SK-N-SH (cell line): ENCODE measurements around the gene ZNF628.

Experiments used
- EP300 ChIP-seq, 2 experiments: IDR thresholded peaks; 2 replicates each; pipeline versions ENCODE4 v1.4.0 to v1.6.1; 2012; ENCODE audit warnings: borderline replicate concordance in 1 of 2, low read depth in 1 of 2, low read length in 1 of 2
- EZH2phosphoT487 ChIP-seq: fragments of 200-600 bp; sonication (generic); IDR thresholded peaks from 2 replicates; pipeline ENCODE4 v1.6.1; 2017; ENCODE audit warnings: low read depth, mixed run types, mild to moderate bottlenecking, antibody characterized with exemption, moderate library complexity, borderline replicate concordance
- GABPA ChIP-seq: IDR thresholded peaks from 2 replicates; pipeline ENCODE4 v1.4.0; 2012; ENCODE audit warnings: low read depth, mild to moderate bottlenecking
- JUND ChIP-seq: IDR thresholded peaks from 2 replicates; pipeline ENCODE4 v1.4.0; 2012
- MXI1 ChIP-seq: IDR thresholded peaks from 2 replicates; pipeline ENCODE4 v1.6.1; 2012; ENCODE audit warnings: mild to moderate bottlenecking, low read depth, low read length, improper control_type of control experiment
- POLR2AphosphoS5 ChIP-seq: IDR thresholded peaks from 2 replicates; pipeline ENCODE4 v1.6.1; 2012; ENCODE audit warnings: low read depth, low read length
- RCOR1 ChIP-seq: fragments of 150-350 bp; IDR thresholded peaks from 2 replicates; pipeline ENCODE4 v1.6.1; 2017; ENCODE audit warnings: antibody characterized with exemption, low read length
- TAF1 ChIP-seq: IDR thresholded peaks from 2 replicates; pipeline ENCODE4 v1.6.1; 2012; ENCODE audit warnings: low read depth, mild to moderate bottlenecking, low read length, moderate library complexity, borderline replicate concordance
- TF ChIP-seq, protein P1 (sequence below): fragments of 200-600 bp; sonication (generic); IDR thresholded peaks from 2 replicates; pipeline ENCODE4 v1.6.1; 2017; ENCODE audit warnings: antibody characterized with exemption, mild to moderate bottlenecking, moderate library complexity
- TF ChIP-seq, protein P2 (sequence below): IDR thresholded peaks from 2 replicates; pipeline ENCODE4 v1.6.1; 2012; ENCODE audit warnings: mild to moderate bottlenecking, low read depth, low read length, moderate library complexity
- TF ChIP-seq, protein P3 (sequence below): IDR thresholded peaks from 2 replicates; pipeline ENCODE4 v1.4.0; 2012; ENCODE audit warnings: low read depth

DNA sequence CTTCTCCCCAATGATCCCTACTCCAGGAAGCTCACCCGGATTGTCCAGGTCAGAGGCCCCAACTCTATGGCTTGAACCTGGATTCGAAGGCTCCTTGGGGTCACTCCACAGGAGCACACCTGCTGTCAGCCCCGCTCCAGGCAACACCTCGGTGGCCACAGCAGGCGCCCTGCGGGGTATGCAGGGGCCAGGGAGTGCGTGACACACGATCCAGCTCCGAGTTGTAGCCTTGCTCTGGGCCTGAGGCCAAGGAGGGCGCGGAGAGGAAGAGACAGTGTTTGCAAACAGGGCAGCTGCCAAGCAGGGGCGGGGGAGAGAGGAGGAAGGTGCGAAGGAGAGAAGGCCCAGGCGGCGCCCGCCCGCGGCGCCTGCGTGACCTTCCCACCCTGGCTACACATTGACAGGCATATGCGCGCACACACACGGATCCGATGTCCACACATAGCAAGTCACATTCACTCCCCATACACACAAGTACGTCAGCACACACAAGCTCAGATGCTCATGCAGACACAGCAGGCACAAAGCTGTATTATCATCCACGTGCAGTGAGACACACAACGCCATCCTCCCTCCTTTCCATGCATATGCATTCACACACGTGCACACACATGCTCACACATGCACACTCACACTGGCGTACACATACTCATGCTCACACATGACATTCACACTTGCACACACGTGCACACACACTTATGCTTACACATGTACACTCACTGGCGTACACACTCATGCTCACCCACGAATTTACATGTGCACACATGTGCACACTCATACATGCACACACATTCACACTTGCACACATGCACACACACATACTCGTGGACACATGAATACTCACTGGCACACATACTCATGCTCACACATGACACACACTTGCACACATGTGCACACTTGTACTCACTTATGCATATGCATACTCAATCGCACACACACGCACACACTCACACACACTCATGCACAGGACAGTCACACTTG is 50.1 kb downstream of the ZNF628 start:
- no peak for TF ChIP-seq POLR2AphosphoS5
- TF ChIP-seq, protein P1, sequence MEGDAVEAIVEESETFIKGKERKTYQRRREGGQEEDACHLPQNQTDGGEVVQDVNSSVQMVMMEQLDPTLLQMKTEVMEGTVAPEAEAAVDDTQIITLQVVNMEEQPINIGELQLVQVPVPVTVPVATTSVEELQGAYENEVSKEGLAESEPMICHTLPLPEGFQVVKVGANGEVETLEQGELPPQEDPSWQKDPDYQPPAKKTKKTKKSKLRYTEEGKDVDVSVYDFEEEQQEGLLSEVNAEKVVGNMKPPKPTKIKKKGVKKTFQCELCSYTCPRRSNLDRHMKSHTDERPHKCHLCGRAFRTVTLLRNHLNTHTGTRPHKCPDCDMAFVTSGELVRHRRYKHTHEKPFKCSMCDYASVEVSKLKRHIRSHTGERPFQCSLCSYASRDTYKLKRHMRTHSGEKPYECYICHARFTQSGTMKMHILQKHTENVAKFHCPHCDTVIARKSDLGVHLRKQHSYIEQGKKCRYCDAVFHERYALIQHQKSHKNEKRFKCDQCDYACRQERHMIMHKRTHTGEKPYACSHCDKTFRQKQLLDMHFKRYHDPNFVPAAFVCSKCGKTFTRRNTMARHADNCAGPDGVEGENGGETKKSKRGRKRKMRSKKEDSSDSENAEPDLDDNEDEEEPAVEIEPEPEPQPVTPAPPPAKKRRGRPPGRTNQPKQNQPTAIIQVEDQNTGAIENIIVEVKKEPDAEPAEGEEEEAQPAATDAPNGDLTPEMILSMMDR, result no peak
- no peak for TF ChIP-seq EZH2phosphoT487
- TF ChIP-seq MXI1, result no peak
- no peak for TF ChIP-seq RCOR1
- TF ChIP-seq, protein P2, sequence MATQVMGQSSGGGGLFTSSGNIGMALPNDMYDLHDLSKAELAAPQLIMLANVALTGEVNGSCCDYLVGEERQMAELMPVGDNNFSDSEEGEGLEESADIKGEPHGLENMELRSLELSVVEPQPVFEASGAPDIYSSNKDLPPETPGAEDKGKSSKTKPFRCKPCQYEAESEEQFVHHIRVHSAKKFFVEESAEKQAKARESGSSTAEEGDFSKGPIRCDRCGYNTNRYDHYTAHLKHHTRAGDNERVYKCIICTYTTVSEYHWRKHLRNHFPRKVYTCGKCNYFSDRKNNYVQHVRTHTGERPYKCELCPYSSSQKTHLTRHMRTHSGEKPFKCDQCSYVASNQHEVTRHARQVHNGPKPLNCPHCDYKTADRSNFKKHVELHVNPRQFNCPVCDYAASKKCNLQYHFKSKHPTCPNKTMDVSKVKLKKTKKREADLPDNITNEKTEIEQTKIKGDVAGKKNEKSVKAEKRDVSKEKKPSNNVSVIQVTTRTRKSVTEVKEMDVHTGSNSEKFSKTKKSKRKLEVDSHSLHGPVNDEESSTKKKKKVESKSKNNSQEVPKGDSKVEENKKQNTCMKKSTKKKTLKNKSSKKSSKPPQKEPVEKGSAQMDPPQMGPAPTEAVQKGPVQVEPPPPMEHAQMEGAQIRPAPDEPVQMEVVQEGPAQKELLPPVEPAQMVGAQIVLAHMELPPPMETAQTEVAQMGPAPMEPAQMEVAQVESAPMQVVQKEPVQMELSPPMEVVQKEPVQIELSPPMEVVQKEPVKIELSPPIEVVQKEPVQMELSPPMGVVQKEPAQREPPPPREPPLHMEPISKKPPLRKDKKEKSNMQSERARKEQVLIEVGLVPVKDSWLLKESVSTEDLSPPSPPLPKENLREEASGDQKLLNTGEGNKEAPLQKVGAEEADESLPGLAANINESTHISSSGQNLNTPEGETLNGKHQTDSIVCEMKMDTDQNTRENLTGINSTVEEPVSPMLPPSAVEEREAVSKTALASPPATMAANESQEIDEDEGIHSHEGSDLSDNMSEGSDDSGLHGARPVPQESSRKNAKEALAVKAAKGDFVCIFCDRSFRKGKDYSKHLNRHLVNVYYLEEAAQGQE, result no peak
- TF ChIP-seq EP300 (IDR thresholded peaks at IDR 0.05; ENCODE audit: borderline replicate concordance in 1 of 2, low read depth in 1 of 2, low read length in 1 of 2), result no peak
- no peak for TF ChIP-seq TAF1
- TF ChIP-seq, protein P3, sequence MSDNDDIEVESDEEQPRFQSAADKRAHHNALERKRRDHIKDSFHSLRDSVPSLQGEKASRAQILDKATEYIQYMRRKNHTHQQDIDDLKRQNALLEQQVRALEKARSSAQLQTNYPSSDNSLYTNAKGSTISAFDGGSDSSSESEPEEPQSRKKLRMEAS, result no peak
- TF ChIP-seq JUND, result no peak
- no peak for TF ChIP-seq GABPA
